Astrocyte (in vitro differentiated cells and primary cell): ENCODE results near the gene COL2A1. TPM values are rescaled to one million over a fixed set of nuclear protein-coding genes. Genes with fewer than 3 reads are reported as not detected.

Experiments
- DNase-seq: peaks from one replicate; pipeline ENCODE4 v3.0.0-alpha.2; 2010; ENCODE audit warnings: low read depth
- FAIRE-seq: peaks from 2 replicates; lab custom pipeline; 2011; peaks lifted over from hg19 to GRCh38; lab: Jason Lieb, UNC
- H2AFZ ChIP-seq: 2 replicates; pipeline ENCODE4 v1.6.0; 2012; ENCODE audit warnings: low read depth, low read length, inconsistent platforms
- H3K27ac ChIP-seq: 2 replicates; pipeline ENCODE4 v1.5.1; 2011; ENCODE audit warnings: low read depth, low read length, inconsistent platforms
- H3K27me3 ChIP-seq: 2 replicates; pipeline ENCODE4 v1.6.0; 2011; ENCODE audit warnings: low read length, inconsistent platforms; ENCODE audit not compliant: insufficient read depth
- H3K36me3 ChIP-seq: 2 replicates; pipeline ENCODE4 v1.5.1; 2011; ENCODE audit warnings: low read length, inconsistent platforms; ENCODE audit not compliant: insufficient read depth
- H3K4me1 ChIP-seq: 2 replicates; pipeline ENCODE4 v1.5.1; 2011; ENCODE audit warnings: low read length, inconsistent platforms; ENCODE audit not compliant: insufficient read depth
- H3K4me2 ChIP-seq: 2 replicates; pipeline ENCODE4 v1.6.0; 2012; ENCODE audit warnings: low read length, inconsistent platforms
- H3K4me3 ChIP-seq: 2 replicates; pipeline ENCODE4 v1.5.1; 2011; ENCODE audit warnings: low read depth, mild to moderate bottlenecking, low read length, inconsistent platforms; ENCODE audit not compliant: insufficient read depth
- H3K79me2 ChIP-seq: 2 replicates; pipeline ENCODE4 v1.6.0; 2012; ENCODE audit warnings: mild to moderate bottlenecking, low read length, inconsistent platforms; ENCODE audit not compliant: insufficient read depth
- H3K9ac ChIP-seq: 2 replicates; pipeline ENCODE4 v1.6.0; 2012; ENCODE audit warnings: mild to moderate bottlenecking, low read length, inconsistent platforms
- H3K9me3 ChIP-seq: 2 replicates; pipeline ENCODE4 v1.5.1; 2012; ENCODE audit warnings: low read depth, mild to moderate bottlenecking, low read length, inconsistent platforms; ENCODE audit not compliant: insufficient read depth
- H4K20me1 ChIP-seq: 2 replicates; pipeline ENCODE4 v1.6.0; 2012; ENCODE audit warnings: low read length, inconsistent platforms; ENCODE audit not compliant: insufficient read depth
- H3K27ac Mint-ChIP-seq: one replicate; pipeline ENCODE4 v1.8.0; 2021; ENCODE audit warnings: mild to moderate bottlenecking, mixed read lengths; ENCODE audit not compliant: unreplicated experiment
- H3K27me3 Mint-ChIP-seq: one replicate; pipeline ENCODE4 v1.8.0; 2021; ENCODE audit warnings: low read depth, mixed read lengths; ENCODE audit not compliant: unreplicated experiment
- H3K36me3 Mint-ChIP-seq: one replicate; pipeline ENCODE4 v1.8.0; 2021; ENCODE audit warnings: low read depth, mixed read lengths; ENCODE audit not compliant: unreplicated experiment
- H3K4me1 Mint-ChIP-seq: one replicate; pipeline ENCODE4 v1.8.0; 2021; ENCODE audit warnings: low read depth, mixed read lengths; ENCODE audit not compliant: unreplicated experiment
- H3K4me3 Mint-ChIP-seq: one replicate; pipeline ENCODE4 v1.8.0; 2021; ENCODE audit warnings: mild to moderate bottlenecking, moderate library complexity, mixed read lengths; ENCODE audit not compliant: unreplicated experiment
- H3K9me3 Mint-ChIP-seq: one replicate; pipeline ENCODE4 v1.8.0; 2021; ENCODE audit warnings: mild to moderate bottlenecking, mixed read lengths; ENCODE audit not compliant: unreplicated experiment
- CTCF ChIP-seq: IDR thresholded peaks from 2 replicates; pipeline ENCODE4 v1.5.1; 2011; ENCODE audit warnings: low read depth, mild to moderate bottlenecking, inconsistent platforms, low read length, moderate library complexity; ENCODE audit not compliant: insufficient read depth
- EZH2 ChIP-seq: IDR thresholded peaks from 2 replicates; pipeline ENCODE4 v1.6.1; 2012; ENCODE audit warnings: mild to moderate bottlenecking, low read length, inconsistent platforms; ENCODE audit not compliant: insufficient read depth
- total RNA-seq: library from RNA; stranded (reverse); gene quantifications from 2 replicates; pipeline ENCODE4 v1.2.1, GENCODE V29; 2021

COL2A1 gene
- total RNA-seq, 1 donor from 2014 or later = 20.3 TPM

DNA sequence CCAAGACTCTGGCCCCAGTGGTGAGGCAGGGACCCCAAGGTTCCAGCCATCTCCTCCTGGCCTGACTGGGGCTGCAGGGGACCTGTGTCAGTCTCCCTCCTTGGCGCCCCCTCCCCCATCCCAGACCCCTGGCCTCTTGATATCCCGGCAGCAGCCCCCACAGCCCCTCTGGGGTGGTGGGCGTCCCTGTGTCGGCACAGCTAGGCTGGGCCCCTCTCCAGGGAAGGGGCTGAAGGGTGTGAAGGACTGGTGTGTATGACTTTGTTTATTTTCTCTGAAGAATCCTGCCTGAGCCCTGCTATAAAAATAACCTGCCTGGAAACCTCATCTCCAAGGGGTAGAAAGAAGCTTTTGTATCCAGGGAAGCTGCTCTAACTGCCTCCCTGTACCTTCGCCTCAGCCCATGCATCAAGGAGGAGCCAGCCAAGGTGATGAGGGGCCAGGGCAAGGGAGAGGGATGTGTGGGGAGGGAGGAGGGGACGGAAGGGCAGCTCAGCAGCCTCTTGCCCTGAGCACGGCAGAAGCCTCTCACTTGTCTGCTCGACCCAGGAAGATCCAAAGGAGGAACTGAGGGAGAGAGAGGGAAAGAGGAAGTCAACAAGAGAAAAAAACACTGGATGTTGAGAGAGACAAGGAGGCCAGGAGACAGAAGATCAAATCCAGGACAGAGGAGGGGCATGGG lies 25.4 kb upstream of the COL2A1 start:
- H3K9ac ChIP-seq = no peak overlapping the region
- H2AFZ ChIP-seq = no peak overlapping the region
- no peaks in the 10 kb centered on the region for H3K36me3 ChIP-seq
- H3K4me2 ChIP-seq = no peak overlapping the region
- H3K4me1 Mint-ChIP-seq = peaks cover 19% of the 10 kb centered on the region
- H4K20me1 ChIP-seq = no peaks in the 10 kb centered on the region
- no peak overlapping the region for H3K4me3 ChIP-seq
- DNase-seq (no peak), FAIRE-seq (no peak)
- no peaks in the 10 kb centered on the region for H3K27me3 ChIP-seq
- no peaks in the 10 kb centered on the region for H3K9me3 ChIP-seq
- TF ChIP-seq CTCF (no peak), EZH2 (no peak)
- H3K27ac ChIP-seq = no peak overlapping the region
- H3K27me3 Mint-ChIP-seq = peaks cover 7% of the 10 kb centered on the region
- H3K27ac Mint-ChIP-seq = no peak overlapping the region
- H3K9me3 Mint-ChIP-seq = no peaks in the 10 kb centered on the region
- H3K36me3 Mint-ChIP-seq = no peaks in the 10 kb centered on the region
- H3K79me2 ChIP-seq = no peaks in the 10 kb centered on the region
- H3K4me3 Mint-ChIP-seq = no peak overlapping the region
- no peaks in the 10 kb centered on the region for H3K4me1 ChIP-seq

DNA sequence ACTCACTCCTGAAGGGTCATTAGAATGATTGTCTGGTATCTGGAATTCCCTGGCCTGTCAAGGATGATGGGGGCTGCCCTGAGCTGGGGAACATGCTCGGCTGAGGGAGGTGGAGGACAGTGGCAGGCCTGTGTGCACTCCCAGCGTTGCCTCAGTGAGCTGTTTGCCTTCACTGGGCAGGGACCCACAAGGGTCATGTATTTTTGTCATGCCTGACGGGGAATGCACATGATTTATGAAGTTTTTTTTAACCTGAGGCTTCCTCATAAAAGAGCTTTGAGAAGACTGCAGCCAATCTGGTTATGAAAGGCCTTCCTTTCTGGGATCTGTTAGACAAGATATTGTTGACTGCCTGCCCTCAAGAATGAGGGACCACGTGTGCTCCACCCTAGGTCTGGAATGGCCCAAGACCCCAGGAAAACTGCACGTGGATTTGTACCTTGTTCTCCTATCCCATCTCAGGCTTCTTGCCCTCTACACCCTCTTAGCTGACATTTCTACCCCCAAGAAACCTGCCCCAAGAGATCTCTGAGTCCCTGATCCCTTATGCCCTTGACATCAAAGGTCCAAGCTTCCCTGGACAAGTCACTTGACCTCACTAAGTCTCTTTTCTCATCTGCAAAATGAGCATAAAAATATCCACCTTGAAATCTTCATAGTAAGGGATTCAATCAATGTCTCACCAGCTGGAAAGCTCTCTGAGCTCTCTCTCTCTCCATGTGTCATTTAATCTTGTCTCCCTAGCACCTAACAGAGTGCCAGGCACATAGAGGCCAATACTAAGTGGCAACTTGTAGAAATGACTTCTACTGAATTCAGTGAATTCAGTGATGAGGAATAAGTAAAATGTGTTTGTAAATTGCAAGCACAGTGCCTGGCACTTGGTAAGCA lies 24.5 kb upstream of the COL2A1 start:
- DNase-seq (no peak), FAIRE-seq (no peak)
- Histone ChIP-seq H3K36me3 (no peaks in the 10 kb centered on the region), H3K27ac (no peak overlapping the region), H3K79me2 (no peaks in the 10 kb centered on the region), H4K20me1 (no peaks in the 10 kb centered on the region), H3K9me3 (no peaks in the 10 kb centered on the region), H3K9ac (no peak overlapping the region), H2AFZ (no peak overlapping the region), H3K4me1 (no peaks in the 10 kb centered on the region), H3K4me2 (no peak overlapping the region), H3K27me3 (no peaks in the 10 kb centered on the region), H3K4me3 (no peak overlapping the region)
- Mint-ChIP-seq H3K4me3 (no peak overlapping the region), H3K27ac (peak overlapping the region; percentile 26), H3K9me3 (no peaks in the 10 kb centered on the region), H3K27me3 (peaks cover 7% of the 10 kb centered on the region), H3K4me1 (peaks cover 19% of the 10 kb centered on the region), H3K36me3 (no peaks in the 10 kb centered on the region)
- TF ChIP-seq EZH2 (no peak), CTCF (no peak)
